ENCODE results near the gene AKAP13.

- TF ChIP-seq CTCF (IDR thresholded peaks at IDR 0.05), result no peak
- TF ChIP-seq EZH2 (IDR thresholded peaks at IDR 0.05), result no peak
Observed at GRCh38 chr15:85397926-85398325, 17.5 kb downstream of the AKAP13 start.

Measured in neural progenitor cell (in vitro differentiated cells).